Fibroblast of gingiva (primary cell): ENCODE data around the gene GUK1.
"Not testable (repeated sequence)": the region's sequence is repeated elsewhere in the genome, so short reads cannot be mapped to it uniquely, and the experiment has no call there.

Experiments
- DNase-seq: peaks from one replicate; pipeline ENCODE4 v3.0.0-alpha.2; 2011; ENCODE audit warnings: low read depth

GUK1 gene

DNA sequence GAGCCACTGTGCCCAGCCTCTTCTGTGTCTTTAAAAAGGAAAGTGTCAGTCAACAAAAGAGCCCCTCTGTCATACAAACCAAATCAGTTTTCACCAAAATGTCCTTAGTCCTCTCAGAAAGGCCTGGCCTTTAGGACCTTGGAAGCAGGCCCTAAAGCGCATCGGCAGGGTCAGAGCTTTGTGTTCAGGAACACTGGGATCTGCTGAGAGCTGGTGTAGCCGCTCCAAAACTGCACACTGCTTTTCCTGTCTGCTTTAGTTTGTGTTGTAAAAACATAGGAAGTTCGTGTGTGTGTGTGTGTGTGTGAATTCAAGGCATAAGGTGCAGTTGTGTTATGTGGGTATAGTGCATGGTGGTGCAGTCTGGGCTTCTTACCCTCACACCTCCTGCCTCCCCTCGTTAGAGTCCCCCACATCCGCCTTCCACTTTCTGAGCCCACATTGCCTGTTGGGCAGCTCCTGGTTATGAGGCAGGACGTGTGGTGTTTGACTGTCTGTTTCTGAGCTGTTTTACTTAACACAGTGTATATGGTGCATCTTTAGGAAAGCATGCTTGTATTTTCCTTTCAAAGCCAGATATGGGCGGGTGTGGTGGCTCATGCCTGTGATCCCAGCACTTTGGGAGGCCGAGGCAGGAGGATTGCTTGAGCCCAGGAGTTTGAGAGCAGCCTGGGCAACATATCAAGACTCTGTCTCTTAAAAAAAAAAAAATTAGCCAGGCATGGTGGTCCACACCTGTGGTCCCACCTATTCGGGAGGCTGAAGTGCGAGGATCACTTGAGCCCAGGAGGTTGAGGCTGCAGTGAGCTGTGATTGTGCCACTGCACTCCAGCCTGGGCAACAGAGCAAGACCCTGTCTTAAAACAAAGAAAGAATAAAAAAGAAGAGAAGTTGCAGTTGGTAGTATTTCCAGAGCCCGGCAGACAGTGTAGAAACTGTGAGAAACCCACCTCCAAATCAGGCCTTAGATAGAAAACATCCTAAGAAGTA is 37.9 kb downstream of the GUK1 start:
- DNase-seq, result no peak

DNA sequence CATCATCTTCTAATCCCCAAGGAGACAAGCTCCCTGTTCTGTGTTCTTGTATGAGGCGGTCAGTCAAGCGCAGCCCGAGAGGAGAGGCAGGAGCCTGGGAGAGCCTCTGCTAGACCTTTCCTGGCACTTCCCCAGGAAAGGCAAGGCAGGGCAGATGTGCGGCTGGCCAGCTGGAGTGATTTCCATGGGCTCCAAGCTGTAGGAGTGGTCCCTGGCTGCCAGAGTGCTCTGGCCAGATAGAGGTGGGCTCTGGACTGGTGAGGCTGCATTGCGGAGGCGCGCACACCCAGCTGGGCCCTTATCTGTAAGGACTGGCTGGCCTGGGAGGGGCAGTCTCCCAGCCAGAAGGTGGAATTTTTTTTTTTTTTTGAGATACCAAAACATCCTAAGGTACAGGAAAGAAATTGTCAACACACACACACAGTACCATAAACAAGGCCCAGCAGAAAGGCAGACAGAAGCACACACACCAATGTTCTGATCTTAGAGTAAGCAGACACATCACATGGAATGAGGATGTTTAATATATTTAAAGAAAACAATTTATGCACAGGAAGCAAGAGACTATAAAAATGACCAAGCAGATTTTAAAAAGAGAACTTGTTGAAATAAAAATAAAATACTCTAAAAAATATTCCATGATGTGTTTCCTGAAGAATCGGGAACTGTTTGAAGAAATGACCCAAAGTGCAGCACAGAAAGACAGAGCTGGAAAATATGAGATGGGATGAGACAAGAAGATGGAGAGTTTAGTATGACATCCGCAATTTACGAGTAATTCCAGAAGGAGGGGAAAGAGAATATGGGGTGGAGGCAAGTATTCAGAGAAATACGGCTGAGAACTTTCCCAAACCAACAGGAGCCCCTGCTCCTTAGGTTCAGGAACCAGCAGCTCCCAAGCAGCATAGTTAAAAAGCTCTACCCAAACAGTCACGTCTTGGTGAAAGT is 38.9 kb downstream of the GUK1 start:
- DNase-seq, result no peak

DNA sequence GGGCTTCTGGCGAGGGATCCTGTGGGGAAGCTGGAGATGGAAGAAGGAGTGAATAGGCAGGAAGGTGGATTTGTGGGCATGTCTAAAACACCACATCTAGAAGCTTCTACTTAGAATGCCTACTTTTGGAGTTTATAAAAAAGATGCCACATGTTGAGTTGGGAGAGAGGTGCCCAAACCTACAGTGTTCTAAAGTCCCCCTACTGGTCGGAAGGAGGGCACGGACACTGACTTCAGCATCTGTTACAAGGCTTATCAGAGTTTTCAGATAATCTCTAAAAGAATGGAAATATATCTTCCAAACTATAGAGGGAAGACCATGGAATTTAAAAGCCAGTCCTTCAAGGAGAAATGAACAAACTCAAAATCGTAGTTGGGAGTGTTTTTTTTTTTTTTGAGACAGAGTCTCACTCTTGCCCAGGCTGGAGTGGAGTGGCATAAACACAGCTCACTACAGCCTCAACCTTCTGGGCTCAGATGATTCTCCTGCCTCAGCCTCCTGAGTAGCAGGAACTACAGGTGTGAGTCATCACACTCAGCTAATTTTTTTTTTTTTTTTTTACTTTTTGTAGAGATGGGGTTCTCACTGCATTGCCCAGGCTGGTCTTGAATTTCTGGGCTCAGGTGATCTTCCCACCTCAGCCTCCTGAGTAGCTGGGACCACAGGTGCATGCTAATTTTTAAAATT is 40.3 kb downstream of the GUK1 start:
- no peak for DNase-seq

DNA sequence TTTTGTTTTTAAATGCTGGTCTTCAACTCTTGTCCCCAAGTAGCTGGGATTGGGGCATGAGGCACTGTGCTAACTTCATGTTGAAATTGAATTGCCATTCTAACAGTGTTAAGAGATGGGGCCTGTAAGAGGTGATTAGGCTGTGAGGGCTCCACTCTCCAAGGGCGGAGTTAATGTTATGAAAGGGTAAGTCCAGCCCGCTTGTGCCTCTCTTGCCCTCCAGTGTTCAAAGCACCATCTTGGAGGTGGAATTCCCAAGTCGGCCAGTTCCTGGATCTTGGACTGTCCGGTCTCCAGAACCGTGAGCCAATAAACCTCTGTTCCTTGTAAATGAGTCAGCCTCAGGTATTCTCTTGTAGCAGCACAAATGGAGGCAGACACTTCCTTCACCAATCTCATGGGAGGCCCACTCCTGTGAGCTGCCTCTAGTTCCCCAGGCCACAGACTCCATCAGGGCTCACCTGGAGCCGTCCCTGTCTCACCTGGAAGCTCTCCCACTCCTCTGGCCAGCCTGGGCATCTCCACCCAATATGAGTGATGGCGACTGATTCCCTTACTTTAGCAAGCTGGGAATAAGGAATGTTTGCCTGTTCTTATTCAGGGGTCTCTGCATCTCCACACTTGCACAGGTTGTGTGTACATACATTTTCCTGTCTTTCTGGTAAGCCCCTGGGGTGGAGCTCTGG is 41.0 kb downstream of the GUK1 start:
- DNase-seq, result no peak

DNA sequence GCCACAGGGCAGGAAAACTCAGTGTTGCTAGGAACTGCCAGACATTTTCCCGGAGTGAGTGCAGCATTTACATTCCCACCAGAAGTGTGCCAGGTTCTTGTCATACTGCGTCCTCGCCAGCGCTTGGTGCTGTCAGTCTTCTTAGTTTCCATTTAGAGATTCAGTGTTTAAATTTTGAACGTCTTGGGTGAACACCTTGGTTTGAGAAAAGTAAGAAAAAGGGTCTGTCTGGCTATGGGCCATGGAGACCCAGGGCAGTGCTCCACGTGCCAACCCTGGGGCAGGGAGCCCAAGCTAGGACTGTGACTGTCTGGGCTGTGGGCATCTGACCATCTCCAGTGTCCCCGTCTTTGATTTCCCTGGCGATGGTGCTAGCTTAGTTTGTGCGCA is 41.6 kb downstream of the GUK1 start:
- no peak for DNase-seq

DNA sequence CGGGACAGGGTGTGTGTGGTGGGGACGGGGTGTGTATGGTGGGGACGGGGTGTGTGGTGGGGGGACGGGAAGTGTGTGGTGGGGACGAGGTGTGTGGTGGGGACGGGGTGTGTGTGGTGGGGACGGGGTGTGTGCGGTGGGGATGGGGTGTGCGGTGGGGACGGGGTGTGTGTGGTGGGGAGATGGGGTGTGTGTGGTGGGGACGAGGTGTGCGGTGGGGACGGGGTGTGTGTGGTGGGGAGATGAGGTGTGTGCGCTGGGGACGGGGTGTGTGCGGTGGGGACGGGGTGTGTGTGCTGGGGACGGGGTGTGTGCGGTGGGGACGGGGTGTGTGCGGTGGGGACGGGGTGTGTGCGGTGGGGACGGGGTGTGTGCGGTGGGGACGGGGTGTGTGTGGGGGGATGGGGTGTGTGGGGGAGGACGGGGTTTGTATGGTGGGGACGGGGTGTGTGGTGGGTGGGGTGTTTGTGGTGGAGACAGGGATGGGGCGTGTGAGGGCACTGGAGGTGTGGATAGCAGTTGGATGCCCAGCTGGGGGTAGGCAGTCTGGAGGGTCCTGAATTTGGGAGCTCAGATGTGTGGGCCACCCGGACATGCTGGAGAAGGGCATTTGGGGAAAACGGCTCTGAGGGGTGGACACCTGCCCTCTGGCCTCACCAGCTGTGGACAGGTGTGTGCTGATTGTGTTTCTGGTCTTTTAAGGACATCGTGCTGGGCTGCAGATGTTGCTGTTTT is 42.4 kb downstream of the GUK1 start:
- no peak for DNase-seq

DNA sequence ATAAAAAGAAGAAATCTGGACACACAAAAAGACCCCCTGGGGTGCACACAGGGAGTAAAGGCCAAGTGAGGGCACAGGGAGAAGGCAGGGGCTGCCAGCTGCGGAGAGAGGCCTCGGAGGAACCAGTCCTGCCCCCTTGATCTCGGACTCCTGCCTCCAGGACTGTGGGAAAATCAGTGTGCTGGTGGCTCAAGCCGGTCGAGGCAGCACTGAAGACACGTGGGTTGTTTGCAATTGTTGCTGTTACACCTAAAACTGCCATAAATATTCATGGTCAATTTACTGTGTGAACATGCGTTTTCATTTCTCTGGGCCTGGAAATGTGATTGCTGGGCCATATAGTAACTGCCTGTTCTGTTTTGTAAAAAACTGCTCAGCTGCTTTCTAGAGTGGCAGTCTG is 44.1 kb downstream of the GUK1 start:
- DNase-seq, result no peak

DNA sequence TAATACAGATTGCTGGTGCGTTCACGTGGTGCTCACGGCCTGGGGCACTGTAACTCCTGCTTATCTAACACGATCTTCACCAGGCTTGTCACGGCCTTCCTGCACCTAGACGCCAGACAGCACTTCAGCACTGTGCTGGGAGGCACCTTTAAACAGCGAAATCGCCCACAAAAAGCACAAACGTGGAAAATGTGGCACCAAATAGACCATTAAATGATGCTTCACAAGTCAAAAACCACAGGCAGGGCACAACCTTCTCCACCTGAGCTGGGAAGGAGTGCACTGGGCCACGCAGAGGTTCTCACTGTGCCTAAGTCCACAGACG is 45.5 kb downstream of the GUK1 start:
- no peak for DNase-seq

DNA sequence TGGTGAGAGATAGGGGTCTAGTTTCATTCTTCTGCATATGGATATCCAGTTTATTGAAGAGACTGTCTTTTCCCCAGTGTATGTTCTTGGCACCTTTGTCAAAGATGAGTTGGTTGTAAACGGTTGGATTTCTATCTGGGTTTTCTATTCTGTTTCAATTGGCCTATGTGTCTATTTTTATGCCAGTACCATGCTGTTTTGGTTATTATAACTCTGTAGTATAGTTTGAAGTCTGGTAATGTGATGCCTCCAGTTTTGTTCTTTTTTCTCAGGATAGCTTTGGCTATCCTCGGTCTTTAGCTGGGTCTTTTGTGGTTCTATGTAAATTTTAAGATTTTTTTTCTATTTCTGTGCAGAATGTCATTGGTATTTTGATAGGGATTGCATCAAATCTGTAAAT is 48.2 kb downstream of the GUK1 start:
- not testable (repeated sequence) for DNase-seq

DNA sequence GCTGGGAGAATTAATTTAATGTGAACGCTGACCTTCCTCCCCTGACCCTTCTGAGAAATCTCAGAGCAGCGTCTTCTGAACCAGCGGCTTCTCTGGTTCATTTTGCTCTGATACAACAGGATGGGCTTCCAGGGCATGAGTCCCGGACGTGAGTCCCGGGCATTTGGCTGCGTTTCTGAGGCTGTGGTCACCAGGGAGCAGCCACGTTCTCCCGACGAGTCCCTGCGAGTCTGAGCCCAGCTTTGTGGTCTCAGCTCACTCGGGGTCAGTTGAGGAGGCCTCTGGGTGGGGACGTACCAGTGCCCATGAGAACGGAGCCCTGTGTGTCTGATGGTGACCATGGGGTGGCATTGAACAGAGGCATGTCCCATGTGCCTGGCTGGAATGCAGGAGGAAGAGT is 50.1 kb downstream of the GUK1 start:
- DNase-seq, result no peak

DNA sequence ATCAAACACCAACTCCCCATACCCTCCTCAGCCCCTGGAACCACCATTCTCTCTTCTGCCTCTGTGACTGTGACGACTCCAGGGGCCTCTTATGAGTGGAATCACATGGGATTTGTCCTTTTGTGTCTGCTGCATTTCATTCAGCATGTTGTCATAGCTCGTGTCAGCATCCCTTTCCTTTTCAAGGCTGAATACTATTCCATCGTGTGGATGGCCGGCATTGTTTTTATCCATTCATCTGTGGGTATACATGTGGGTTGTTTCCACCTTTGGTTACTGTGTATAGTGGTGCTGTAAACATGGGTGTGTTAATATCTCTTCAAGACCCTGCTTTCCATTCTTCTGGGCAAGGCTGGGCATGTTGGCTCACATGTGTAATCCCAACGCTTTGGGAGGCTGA is 50.7 kb downstream of the GUK1 start:
- DNase-seq, result no peak

DNA sequence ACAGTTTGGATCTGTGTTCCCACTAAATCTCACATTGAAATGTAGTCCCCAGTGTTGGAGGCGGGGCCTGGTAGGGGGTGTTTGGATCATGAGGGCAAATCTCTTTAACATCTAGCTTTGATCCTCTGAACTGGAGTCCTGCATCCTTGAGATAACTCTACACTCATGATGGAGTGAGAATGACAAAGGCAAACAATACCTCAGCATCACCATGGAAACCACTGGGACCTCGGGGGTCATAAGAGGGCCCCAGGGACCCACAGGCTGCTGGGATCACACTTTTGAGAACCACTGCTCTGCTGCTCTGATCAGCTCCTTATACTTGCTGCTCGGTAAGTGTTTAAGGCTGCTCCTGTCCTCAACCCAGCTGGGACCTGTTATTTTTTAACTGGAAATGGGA is 54.4 kb downstream of the GUK1 start:
- no peak for DNase-seq

DNA sequence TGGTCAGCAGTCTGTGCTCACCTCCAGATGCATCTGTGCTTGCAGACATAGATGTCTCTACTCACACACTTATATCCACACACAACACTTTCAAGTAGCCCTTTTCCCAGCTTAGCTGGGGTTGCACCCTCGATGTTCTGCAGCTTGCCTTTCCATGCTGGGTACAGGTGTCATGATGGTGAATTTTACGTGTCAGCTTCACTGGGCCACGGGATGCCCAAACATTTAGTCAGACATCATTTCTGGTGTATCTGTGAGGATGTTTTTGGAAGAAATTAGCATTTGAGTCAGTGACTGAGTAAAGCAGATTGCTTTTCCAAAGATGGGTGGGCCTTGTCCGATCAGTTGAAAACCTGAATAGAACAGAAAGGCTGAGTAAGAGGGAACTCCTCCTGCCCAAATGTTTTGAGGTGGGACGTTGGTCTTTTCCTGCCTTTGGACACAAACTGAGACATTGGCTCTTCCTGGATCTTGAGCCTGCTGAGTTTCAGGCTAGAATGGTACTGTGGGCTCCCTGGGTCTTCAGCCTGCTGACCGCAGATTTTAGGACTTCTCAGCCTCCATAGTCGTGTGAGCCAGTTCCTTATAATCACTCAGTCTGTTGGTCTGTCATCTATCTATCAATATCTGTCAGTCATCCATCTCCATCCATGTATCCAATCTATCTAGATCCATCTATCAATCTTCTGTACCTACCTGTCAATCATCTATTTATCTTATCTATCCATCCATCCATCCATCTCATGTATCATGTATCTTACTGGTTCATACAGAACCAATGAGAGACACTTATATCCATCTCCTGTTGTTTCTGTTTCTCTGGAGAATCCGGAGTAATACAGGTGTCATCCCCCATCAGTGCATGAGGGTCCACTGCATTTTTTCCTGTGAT is 55.1 kb downstream of the GUK1 start:
- no peak for DNase-seq

DNA sequence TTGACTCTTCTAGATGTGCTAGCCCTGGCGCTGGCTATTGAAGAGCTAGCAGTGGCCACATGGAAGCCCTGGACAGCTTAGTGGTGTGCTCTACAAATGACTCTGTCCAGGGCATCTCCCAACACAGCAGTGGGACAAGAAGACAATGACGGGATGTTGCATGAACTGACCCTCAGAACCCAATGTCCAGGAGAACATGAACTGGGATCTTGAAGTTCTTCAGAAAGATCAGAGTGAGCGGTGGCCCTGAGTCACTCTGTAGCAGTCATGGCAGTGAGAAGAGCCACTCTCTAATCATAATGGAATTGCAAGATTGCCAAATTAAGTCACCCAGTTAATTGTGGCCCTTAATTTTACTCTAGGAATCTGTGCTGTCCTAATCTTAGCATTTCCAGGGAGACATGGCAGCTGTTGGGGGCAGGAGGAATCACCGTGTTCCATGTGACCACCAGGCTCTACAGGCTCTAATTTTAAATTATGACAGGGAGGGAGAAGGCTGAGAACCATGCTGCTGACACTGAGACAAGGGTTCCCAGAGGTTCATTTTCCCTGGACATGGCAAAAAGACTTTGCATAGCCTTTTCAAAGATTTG is 57.6 kb downstream of the GUK1 start:
- DNase-seq, result no peak
